ENCODE results near the gene IFNA16. TPM values are rescaled to one million over a fixed set of nuclear protein-coding genes. Genes with fewer than 3 reads are reported as not detected.
A peak's percentile ranks its signal among the peaks of the same experiment; 100 is the strongest.
"Not testable (repeated sequence)": the region's sequence is repeated elsewhere in the genome, so short reads cannot be mapped to it uniquely, and the experiment has no call there.

IFNA16 gene
- total and polyA plus RNA-seq, 2 donors (not counting 3 experiments of a cell fraction or from before 2014, with no cell fraction given): not detected

DNA sequence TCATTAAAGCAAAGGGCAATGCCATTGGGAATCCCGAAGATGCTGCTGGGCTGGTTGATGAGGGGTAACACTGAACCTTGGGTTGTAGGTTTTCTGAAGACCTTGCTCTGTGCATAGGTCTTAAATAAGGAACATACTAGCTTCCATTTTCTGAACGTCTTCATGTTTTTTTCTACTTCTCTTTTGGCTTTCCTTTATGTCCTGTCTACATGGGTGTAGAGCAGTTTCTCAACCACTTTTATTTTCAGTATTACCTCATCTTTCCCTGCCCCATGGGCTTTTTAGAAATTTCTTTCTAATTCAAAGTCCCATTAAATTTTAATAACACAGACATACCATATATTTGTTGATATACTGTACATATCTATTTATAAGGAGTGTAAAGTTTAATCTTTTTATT lies 22.8 kb upstream of the IFNA16 start, which contains the start of gene IFNA14:
IFNA14 (minus strand) TSS at position 95 of the 400 bp plus-strand sequence; CDS start at position 25, 70 bp downstream.
- no peak for DNase-seq (ENCODE audit: low read depth, low spot score)

DNA sequence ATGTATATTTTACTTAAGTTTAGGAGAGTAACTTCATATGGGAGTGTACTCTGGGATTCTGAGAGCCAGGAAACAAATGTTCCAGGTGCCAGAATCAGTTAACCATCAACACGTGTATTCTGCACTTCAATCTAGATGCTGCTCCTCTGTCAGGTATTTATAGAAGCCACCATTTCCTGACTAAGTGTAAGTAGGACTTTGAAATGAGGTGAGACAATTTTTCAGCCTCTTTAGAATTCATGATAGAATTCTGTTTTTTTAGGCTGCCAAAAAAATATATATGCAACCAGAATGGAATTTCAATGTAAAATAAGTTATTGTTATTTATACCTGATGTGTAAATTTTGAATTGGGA lies 19.2 kb upstream of the IFNA16 start:
- H3K36me3 ChIP-seq (ENCODE audit: control insufficient read depth in 2 of 2, extremely low read depth in 1 of 2, insufficient read depth in 2 of 2, low read length in 2 of 2); dilution Hi-C loops (cut with MboI; ENCODE audit: extremely low pct_ligation_motif_present, low sequenced_read_pairs); H3K4me2 ChIP-seq (ENCODE audit: insufficient read depth, low read length); H2AFZ ChIP-seq (ENCODE audit: low read depth, low read length); H3K9me3 ChIP-seq (replicated peaks; ENCODE audit: control insufficient read depth, insufficient read depth, low read length); BruUV-seq (replicated peaks); H3K4me3 ChIP-seq (replicated peaks in 1 of 3; ENCODE audit: insufficient read depth in 1 of 3, low read depth in 1 of 3, low read length in 3 of 3); H3K4me1 ChIP-seq (ENCODE audit: control insufficient read depth, extremely low read depth, insufficient read depth, low read length); H3K27ac ChIP-seq (ENCODE audit: insufficient read depth, low read depth, low read length); H3K9ac ChIP-seq (replicated peaks; ENCODE audit: extremely low read depth, insufficient read depth, low read length); H4K20me1 ChIP-seq (replicated peaks; ENCODE audit: control insufficient read depth, extremely low read depth, insufficient read depth, low read length); DNase-seq (ENCODE audit: low read depth, low spot score); H3K79me2 ChIP-seq (ENCODE audit: control insufficient read depth, insufficient read depth, low read length); POLR2A ChIA-PET; H3K9me1 ChIP-seq (replicated peaks; ENCODE audit: control insufficient read depth, extremely low read depth, insufficient read depth, low read length): not testable (repeated sequence)
- intact Hi-C loops (cut with micrococcal nuclease): loop anchor here (2.0 to 5.0 kb wide), 2 partner anchors 160 to 231 kb away; no protein-coding TSS in a partner anchor
- peak; percentile 66 for FAIRE-seq
- H3K27me3 ChIP-seq (ENCODE audit: control insufficient read depth in 2 of 2, insufficient read depth in 2 of 2, low read length in 2 of 2): peaks cover 11 to 12% of the 10 kb centered on the region in 2 experiments
- CTCF ChIA-PET: interaction anchor here (0.6 to 3.5 kb wide), 44 partner anchors 9 to 1216 kb away, joined by 3 to 63 read pairs (median 4); no protein-coding TSS in a partner anchor

More for the DNA sequence above, 22.8 kb upstream of the IFNA16 start, which contains the start of gene IFNA14:
- H3K79me2 ChIP-seq (ENCODE audit: control insufficient read depth, insufficient read depth, low read length): no peaks in the 10 kb centered on the region
- CTCF ChIA-PET: interaction anchor here (0.6 to 2.2 kb wide), 3 partner anchors 13 to 196 kb away, joined by 3 to 8 read pairs (median 6); no protein-coding TSS in a partner anchor
- dilution Hi-C loops (cut with MboI; ENCODE audit: extremely low pct_ligation_motif_present, low sequenced_read_pairs): no loop called here
- H3K9ac ChIP-seq (replicated peaks; ENCODE audit: extremely low read depth, insufficient read depth, low read length): no peak within 1 kb of the TSS
- H3K27ac ChIP-seq (ENCODE audit: insufficient read depth, low read depth, low read length): no peak within 1 kb of the TSS
- H2AFZ ChIP-seq (ENCODE audit: low read depth, low read length): no peak within 1 kb of the TSS
- no peak for TF ChIP-seq JUN (IDR thresholded peaks at IDR 0.05; ENCODE audit: borderline replicate concordance, insufficient read depth, insufficient read length, low read depth)
- TF ChIP-seq GATA2 (IDR thresholded peaks at IDR 0.05; ENCODE audit: insufficient read depth, insufficient read length, low read depth, low read length): no peak
- H4K20me1 ChIP-seq (replicated peaks; ENCODE audit: control insufficient read depth, extremely low read depth, insufficient read depth, low read length): peaks cover 2% of the 10 kb centered on the region
- H3K9me3 ChIP-seq (replicated peaks; ENCODE audit: control insufficient read depth, insufficient read depth, low read length): no peaks in the 10 kb centered on the region
- no peak within 1 kb of the TSS for H3K4me2 ChIP-seq (ENCODE audit: insufficient read depth, low read length)
- BruUV-seq (replicated peaks): no TSS peak
- no peak within 1 kb of the TSS for H3K4me3 ChIP-seq (replicated peaks in 1 of 3; ENCODE audit: insufficient read depth in 1 of 3, low read depth in 1 of 3, low read length in 3 of 3)
- peaks cover 11 to 28% of the 10 kb centered on the region in 2 experiments for H3K27me3 ChIP-seq (ENCODE audit: control insufficient read depth in 2 of 2, insufficient read depth in 2 of 2, low read length in 2 of 2)
- no peaks in the 10 kb centered on the region for H3K36me3 ChIP-seq (ENCODE audit: control insufficient read depth in 2 of 2, extremely low read depth in 1 of 2, insufficient read depth in 2 of 2, low read length in 2 of 2)
- intact Hi-C loops (cut with micrococcal nuclease): loop anchor here (5.0 kb wide), 1 partner anchor 227 kb away; no protein-coding TSS in a partner anchor
- FAIRE-seq: no peak
- H3K4me1 ChIP-seq (ENCODE audit: control insufficient read depth, extremely low read depth, insufficient read depth, low read length): no peaks in the 10 kb centered on the region
- POLR2A ChIA-PET: no interaction called here
- H3K9me1 ChIP-seq (replicated peaks; ENCODE audit: control insufficient read depth, extremely low read depth, insufficient read depth, low read length): peaks cover 2% of the 10 kb centered on the region

All from endothelial cell of umbilical vein (primary cell).